ENCODE results near the gene SMTNL2. TPM values are rescaled to one million over a fixed set of nuclear protein-coding genes. Genes with fewer than 3 reads are reported as not detected.

SMTNL2 gene
- total RNA-seq, 2 experiments from 2014 or later, result not detected

GRCh38 chr17:4557626-4558346 lies 26.5 kb upstream of the SMTNL2 start:
- CTCF ChIA-PET, result interaction anchor here (1.3 to 1.9 kb wide), 2 partner anchors 7 to 10 kb away, joined by 3 to 7 read pairs; no protein-coding TSS in a partner anchor

GRCh38 chr17:4558347-4558971 lies 25.9 kb upstream of the SMTNL2 start:
- H3K27me3 ChIP-seq (ENCODE audit: control insufficient read depth in 1 of 2, insufficient read depth in 2 of 2, low read length in 2 of 2), result no peaks in the 10 kb centered on the region
- ATAC-seq (ENCODE audit: poor library complexity) (no peak), DNase-seq (peak in 1 of 14 experiments; percentile 25)
- H3K4me1 ChIP-seq (ENCODE audit: insufficient read depth, low read length), result peaks cover 36% of the 10 kb centered on the region
- H3K27ac Mint-ChIP-seq, result no peak overlapping the region
- no peak overlapping the region for H3K4me3 Mint-ChIP-seq
- H3K9me3 ChIP-seq (ENCODE audit: control insufficient read depth in 1 of 2, insufficient read depth in 1 of 2, low read length in 2 of 2), result peaks cover 0 to 3% of the 10 kb centered on the region in 2 experiments
- no peak for TF ChIP-seq CTCF (IDR thresholded peaks at IDR 0.05)
- H3K36me3 ChIP-seq (ENCODE audit: insufficient read depth, low read length), result peaks cover under 1% of the 10 kb centered on the region
- no peaks in the 10 kb centered on the region for H3K27me3 Mint-ChIP-seq
- H3K4me3 ChIP-seq (ENCODE audit: low read length), result no peak overlapping the region
- POLR2A ChIA-PET, result no interaction called here
- peaks cover 56% of the 10 kb centered on the region for H3K4me1 Mint-ChIP-seq (ENCODE audit: low read depth)
- H3K27ac ChIP-seq (ENCODE audit: low read depth in 1 of 2, low read length in 2 of 2), result no peak overlapping the region
- H3K9me3 Mint-ChIP-seq, result no peaks in the 10 kb centered on the region
- H3K36me3 Mint-ChIP-seq (ENCODE audit: low read depth), result peaks cover 22% of the 10 kb centered on the region
- intact Hi-C loops (cut with DNase I, micrococcal nuclease), result loop anchor here in 1 of 2 experiments (5.0 kb wide), 1 partner anchor 296 kb away; the partner anchor contains the start of gene ANKFY1
- CTCF ChIA-PET, result no interaction called here

More at GRCh38 chr17:4557626-4558346, 26.5 kb upstream of the SMTNL2 start:
- peaks cover 0 to 3% of the 10 kb centered on the region in 2 experiments for H3K9me3 ChIP-seq (ENCODE audit: control insufficient read depth in 1 of 2, insufficient read depth in 1 of 2, low read length in 2 of 2)
- Mint-ChIP-seq H3K27me3 (no peaks in the 10 kb centered on the region), H3K4me3 (no peak overlapping the region), H3K36me3 (ENCODE audit: low read depth) (peaks cover 23% of the 10 kb centered on the region), H3K9me3 (no peaks in the 10 kb centered on the region), H3K27ac (no peak overlapping the region), H3K4me1 (ENCODE audit: low read depth) (peaks cover 49% of the 10 kb centered on the region)
- peaks cover 6% of the 10 kb centered on the region for H3K36me3 ChIP-seq (ENCODE audit: insufficient read depth, low read length)
- H3K27me3 ChIP-seq (ENCODE audit: control insufficient read depth in 1 of 2, insufficient read depth in 2 of 2, low read length in 2 of 2), result no peaks in the 10 kb centered on the region
- ATAC-seq (ENCODE audit: poor library complexity), result no peak
- peaks cover 40% of the 10 kb centered on the region for H3K4me1 ChIP-seq (ENCODE audit: insufficient read depth, low read length)
- POLR2A ChIA-PET, result no interaction called here
- no peak overlapping the region for H3K4me3 ChIP-seq (ENCODE audit: low read length)
- no peak for DNase-seq
- intact Hi-C loops (cut with DNase I, micrococcal nuclease), result loop anchor here in 1 of 2 experiments (5.0 kb wide), 1 partner anchor 295 kb away; the partner anchor contains the start of gene ANKFY1
- H3K27ac ChIP-seq (ENCODE audit: low read depth in 1 of 2, low read length in 2 of 2), result no peak overlapping the region
- no peak for TF ChIP-seq CTCF (IDR thresholded peaks at IDR 0.05)

- CTCF ChIA-PET, result no interaction called here
- POLR2A ChIA-PET, result no interaction called here
- Mint-ChIP-seq H3K4me1 (ENCODE audit: low read depth) (peaks cover 48% of the 10 kb centered on the region), H3K27me3 (no peaks in the 10 kb centered on the region), H3K9me3 (no peaks in the 10 kb centered on the region), H3K4me3 (no peak overlapping the region), H3K27ac (no peak overlapping the region), H3K36me3 (ENCODE audit: low read depth) (peaks cover 15% of the 10 kb centered on the region)
- H3K4me3 ChIP-seq (ENCODE audit: low read length), result no peak overlapping the region
- no peak overlapping the region for H3K27ac ChIP-seq (ENCODE audit: low read depth in 1 of 2, low read length in 2 of 2)
- H3K9me3 ChIP-seq (ENCODE audit: control insufficient read depth in 1 of 2, insufficient read depth in 1 of 2, low read length in 2 of 2), result peaks cover 0 to 3% of the 10 kb centered on the region in 2 experiments
- DNase-seq, result peak in 1 of 14 experiments; percentile 19
- no peak for TF ChIP-seq CTCF (IDR thresholded peaks at IDR 0.05)
- no peaks in the 10 kb centered on the region for H3K27me3 ChIP-seq (ENCODE audit: control insufficient read depth in 1 of 2, insufficient read depth in 2 of 2, low read length in 2 of 2)
- H3K4me1 ChIP-seq (ENCODE audit: insufficient read depth, low read length), result peaks cover 28% of the 10 kb centered on the region
- H3K36me3 ChIP-seq (ENCODE audit: insufficient read depth, low read length), result no peaks in the 10 kb centered on the region
- ATAC-seq (ENCODE audit: poor library complexity), result no peak
- intact Hi-C loops (cut with DNase I, micrococcal nuclease), result loop anchor here in 1 of 2 experiments (5.0 kb wide), 1 partner anchor 297 kb away; the partner anchor contains the start of gene ANKFY1
Observed at GRCh38 chr17:4559139-4559791, 25.1 kb upstream of the SMTNL2 start.
